LNCaP clone FGC (cell line): Measurements from ENCODE around the gene EVC2.

Experiments
- DNase-seq: peaks from one replicate; pipeline ENCODE4 v3.0.0-alpha.2; 2011; ENCODE audit warnings: low read depth
- H3K4me3 ChIP-seq: 2 replicates; pipeline ENCODE4 v1.5.1; 2011; ENCODE audit warnings: mild to moderate bottlenecking, low read depth, low read length, control low read depth
- TF ChIP-seq, protein P1 (sequence below): IDR thresholded peaks from 2 replicates; pipeline ENCODE4 v1.5.1; 2012; ENCODE audit warnings: mild to moderate bottlenecking; ENCODE audit not compliant: control insufficient read depth, insufficient read depth; ENCODE audit errors: extremely low read depth

The EVC2 gene

DNA sequence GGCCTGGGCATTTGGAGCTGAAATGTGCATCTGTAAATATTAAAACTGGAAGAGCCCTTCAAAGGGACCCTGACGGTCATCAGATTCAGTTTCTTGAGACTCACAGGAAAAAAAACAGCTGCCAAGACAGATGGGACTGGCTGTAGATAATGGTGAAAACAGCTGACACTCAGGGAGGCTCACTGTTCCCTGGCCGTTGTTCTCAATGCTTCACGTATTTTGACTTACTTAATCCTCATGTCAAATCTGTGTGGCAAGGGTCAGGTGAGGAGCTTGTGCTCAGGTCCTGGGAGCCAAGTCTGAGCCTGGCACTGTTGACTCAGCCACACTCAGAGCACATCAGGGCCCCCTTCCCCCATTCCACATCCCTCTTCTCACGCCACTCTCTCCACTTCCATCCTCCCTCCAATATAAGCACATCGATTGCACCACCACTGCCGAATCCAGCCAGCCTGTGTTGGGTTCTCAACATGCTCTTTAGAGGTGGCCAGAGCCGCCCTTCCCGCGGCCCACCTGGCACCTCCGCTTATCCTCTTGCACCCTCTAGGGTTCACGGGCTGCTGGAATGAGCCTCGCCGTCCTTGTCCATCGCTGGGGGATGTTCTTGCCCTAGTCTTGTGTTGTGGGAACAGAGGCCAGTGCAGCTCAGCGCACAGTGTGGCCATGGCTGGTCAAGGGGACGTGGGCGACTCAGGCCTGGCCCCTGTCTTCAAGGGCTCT lies 42.7 kb upstream of the EVC2 start:
- DNase-seq: no peak
- H3K4me3 ChIP-seq: no peak overlapping the region
- TF ChIP-seq, protein P1, sequence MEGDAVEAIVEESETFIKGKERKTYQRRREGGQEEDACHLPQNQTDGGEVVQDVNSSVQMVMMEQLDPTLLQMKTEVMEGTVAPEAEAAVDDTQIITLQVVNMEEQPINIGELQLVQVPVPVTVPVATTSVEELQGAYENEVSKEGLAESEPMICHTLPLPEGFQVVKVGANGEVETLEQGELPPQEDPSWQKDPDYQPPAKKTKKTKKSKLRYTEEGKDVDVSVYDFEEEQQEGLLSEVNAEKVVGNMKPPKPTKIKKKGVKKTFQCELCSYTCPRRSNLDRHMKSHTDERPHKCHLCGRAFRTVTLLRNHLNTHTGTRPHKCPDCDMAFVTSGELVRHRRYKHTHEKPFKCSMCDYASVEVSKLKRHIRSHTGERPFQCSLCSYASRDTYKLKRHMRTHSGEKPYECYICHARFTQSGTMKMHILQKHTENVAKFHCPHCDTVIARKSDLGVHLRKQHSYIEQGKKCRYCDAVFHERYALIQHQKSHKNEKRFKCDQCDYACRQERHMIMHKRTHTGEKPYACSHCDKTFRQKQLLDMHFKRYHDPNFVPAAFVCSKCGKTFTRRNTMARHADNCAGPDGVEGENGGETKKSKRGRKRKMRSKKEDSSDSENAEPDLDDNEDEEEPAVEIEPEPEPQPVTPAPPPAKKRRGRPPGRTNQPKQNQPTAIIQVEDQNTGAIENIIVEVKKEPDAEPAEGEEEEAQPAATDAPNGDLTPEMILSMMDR: no peak

DNA sequence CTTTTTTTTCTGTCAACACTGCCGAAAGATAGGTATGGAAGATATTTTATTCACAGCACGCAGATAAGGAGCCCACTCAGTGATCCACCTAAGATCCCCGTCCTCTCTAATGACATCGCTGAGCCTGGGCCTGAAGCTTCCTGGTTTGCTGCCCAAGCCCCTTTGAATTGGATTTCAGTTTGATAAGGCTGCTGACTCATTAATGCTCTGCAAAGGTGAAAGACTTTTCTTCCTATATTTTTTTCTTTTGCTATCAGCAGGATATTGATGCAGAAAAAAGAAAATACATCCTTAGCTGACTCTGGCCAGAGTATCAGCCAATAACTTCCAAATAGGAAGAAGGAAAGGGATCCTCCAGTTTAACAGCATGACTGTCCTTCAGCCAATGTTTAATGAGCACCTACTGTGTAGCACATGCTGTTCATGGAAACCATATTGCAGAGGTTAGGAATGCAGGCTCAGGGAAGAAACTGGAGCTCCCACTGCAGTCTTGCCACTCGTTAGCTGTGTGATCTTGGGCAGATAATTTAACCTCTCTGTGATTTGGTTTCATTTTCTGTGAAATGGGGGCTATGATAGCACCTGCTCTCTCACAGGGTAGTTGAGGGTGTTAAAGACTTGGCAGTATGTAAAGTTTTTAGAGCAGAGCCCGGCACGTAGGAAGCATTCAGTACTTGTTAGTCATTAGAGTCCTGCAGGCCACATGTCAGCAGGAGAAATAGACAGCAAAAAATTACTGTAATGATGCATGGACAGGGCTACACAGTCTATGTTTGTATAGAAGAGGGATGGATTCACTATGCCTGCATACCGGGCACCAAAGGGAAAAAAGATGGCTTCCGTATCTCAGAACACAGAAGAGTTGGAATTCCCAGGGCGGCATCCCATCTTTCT lies 41.9 kb upstream of the EVC2 start:
- no peak for DNase-seq
- TF ChIP-seq, protein P1: no peak
- no peak overlapping the region for H3K4me3 ChIP-seq

DNA sequence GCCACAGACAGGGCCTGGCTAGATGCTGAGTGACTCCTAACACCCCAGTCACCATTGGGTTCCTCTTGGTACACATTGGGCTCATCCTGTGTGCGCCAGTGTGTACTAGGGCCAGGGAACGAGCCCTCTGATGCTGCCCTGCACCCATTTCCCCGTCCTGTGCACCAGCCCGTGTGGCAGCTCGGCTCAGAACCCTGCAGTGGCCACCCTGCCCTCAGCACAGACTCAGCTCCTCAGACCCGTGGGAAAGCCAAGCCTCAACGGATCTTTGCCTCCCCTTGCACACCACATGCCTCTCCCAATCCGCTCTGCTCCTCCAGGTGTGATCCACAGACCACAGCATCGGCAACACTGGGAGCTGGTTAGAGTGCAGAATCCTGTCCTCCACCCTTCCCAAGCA lies 41.2 kb upstream of the EVC2 start:
- DNase-seq: no peak
- TF ChIP-seq, protein P1: no peak
- H3K4me3 ChIP-seq: no peak overlapping the region

DNA sequence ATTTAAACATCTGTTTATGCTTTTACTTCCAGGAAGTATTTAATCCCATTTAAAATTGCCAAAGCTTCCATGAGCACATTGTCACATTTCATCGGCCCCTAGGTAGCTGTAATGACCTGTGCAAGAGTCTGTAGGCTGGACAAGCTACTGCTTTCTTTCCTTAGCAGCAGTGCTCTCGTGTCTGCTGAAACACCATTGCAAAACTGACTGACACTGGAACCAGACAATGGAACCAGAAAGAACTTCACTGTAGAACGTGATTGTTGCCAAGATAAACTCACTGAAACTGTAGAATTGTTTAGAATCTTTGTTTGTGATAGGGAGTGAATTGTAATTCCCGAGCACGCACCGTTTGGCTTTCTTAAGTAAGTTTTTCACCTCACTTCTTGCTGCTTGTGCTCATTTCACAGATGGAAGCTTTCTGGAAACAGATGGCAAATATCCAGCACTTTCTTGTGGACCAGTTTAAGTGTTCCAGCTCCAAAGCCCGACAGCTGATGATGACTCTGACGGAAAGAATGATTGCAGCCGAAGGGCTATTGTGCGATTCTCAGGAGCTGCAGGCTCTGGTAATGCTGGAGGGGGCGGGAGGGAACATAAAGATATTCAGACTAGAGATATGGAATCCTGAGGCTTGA lies 39.5 kb upstream of the EVC2 start:
- TF ChIP-seq, protein P1: no peak
- H3K4me3 ChIP-seq: no peak overlapping the region
- no peak for DNase-seq

DNA sequence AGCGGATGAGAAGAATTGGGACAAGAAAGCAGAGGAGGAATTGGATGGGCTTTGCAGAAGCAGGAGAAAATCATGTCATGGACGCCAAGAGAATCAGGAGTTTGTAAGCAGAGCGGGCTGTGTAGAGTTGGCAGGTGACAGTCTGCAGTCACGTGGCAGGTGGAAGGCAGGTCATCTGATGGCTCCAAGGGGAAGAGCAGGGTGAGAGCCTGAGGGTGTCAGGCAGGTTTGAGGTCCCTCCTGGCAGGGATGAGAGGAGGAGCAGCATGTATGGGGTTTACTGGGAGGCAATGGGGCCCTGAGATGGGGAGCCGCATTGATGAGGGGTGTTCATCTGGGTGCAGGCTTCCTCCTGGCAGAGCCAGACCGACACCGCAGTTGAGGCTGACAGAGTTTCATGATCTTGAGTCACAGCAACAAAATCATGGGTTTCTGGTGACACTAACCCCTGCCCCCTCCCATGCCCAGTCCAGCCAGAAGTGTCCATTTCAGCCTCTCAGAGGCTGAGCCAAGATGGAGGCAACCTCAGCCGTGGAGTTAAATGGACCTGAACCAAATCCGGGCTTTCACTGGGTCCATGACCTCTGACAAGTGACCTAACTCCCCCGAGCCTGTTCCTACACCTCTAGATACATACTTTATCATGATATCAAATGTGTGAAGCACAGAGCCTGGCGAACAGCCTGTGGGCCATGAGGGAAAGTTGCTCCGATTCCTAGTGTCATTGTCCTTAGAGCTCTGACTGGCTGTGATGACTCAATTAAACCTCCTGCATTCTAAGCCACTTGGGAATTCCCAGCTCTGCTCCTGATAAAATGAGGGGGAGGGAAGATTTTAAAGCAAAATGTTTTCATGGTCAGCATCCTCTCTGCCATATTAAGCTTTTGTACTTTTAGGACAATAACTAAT lies 38.7 kb upstream of the EVC2 start:
- H3K4me3 ChIP-seq: no peak overlapping the region
- TF ChIP-seq, protein P1: no peak
- no peak for DNase-seq

DNA sequence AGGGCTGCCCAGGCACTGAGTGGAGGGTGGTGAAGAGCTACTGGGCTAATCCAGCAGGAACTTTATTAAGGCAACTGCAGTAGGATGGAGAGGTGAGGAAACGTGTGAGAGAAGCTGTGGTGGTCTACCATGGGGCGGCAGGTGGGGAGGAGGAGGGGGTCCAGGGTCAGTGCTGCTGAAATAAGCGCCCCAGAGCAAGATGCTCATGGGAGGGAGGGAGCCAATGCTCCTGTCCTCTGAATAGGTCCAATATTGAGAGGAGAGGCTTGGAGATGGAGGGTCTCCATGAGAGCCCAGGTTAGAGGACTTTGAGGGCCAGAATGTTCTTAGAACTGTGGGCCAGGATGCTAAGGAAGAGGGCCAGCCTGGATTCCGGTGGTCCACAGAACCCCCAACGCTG lies 37.9 kb upstream of the EVC2 start:
- H3K4me3 ChIP-seq: no peak overlapping the region
- TF ChIP-seq, protein P1: no peak
- no peak for DNase-seq
